ENCODE results near the gene TIMM29. TPM values are rescaled to one million over a fixed set of nuclear protein-coding genes. Genes with fewer than 3 reads are reported as not detected.
A peak's percentile ranks its signal among the peaks of the same experiment; 100 is the strongest.

TIMM29 gene
- total and polyA plus RNA-seq, 2 of the 13 experiments (the other 11 are each of a cell fraction or from before 2014, with no cell fraction given) = 7.1 to 33.8 TPM

DNA sequence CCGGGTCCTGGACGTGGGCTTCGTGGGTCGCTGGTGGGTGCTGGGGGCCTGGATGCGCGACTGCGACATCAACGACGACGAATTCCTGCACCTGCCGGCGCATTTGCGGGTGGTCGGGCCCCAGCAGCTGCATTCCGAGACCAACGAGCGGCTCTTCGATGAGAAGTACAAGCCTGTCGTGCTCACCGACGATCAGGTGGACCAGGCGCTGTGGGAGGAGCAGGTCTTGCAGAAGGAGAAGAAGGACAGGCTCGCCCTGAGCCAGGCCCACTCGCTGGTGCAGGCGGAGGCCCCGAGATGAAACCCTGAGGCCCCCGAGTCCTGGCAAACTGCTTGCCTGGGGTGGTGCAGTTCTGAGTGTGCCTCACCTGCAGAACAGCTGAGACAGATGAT lies 787 bp downstream of the TIMM29 start:
- H3K9ac ChIP-seq (ENCODE audit: insufficient read depth, low read depth, low read length) = peak overlapping the region; percentile 93
- H3K27me3 ChIP-seq (ENCODE audit: control insufficient read depth in 1 of 2, insufficient read depth in 2 of 2, low read length in 2 of 2) = no peaks in the 10 kb centered on the region; a peak in 1 of 5 replicates
- DNase-seq (ENCODE audit: low spot score) (no peak), FAIRE-seq (no peak), ATAC-seq (peak; percentile 28)
- no peaks in the 10 kb centered on the region for H4K20me1 ChIP-seq (ENCODE audit: insufficient read depth, low read length)
- 4% methylated on average over 4 of the region's 27 CpGs for WGBS (ENCODE audit: low lambda C conversion rate)
- peak overlapping the region; percentile 83 for H3K4me2 ChIP-seq (ENCODE audit: low read depth, low read length)
- ChIA-PET POLR2A (interaction anchor here (1.6 kb wide), 1 partner anchor 10 kb away, joined by 6 read pairs; no protein-coding TSS in a partner anchor), CTCF (ENCODE audit: low intra/inter-chr PET ratio, low total read pairs) (no interaction called here)
- H3K27ac ChIP-seq (ENCODE audit: extremely low read length, insufficient read depth, low read length) = peak overlapping the region; percentile 83
- H2AFZ ChIP-seq (ENCODE audit: low read length) = no peak overlapping the region
- H3K4me3 ChIP-seq (replicated peaks in 1 of 3; ENCODE audit: insufficient read depth in 1 of 3, low read depth in 2 of 3, low read length in 3 of 3) = peak overlapping the region; percentile 90 to 99 (median 96)
- H3K79me2 ChIP-seq (ENCODE audit: insufficient read depth, low read length) = peaks cover 34% of the 10 kb centered on the region
- no peaks in the 10 kb centered on the region for H3K9me3 ChIP-seq (ENCODE audit: low read length)
- intact Hi-C loops (cut with micrococcal nuclease; ENCODE audit: unreplicated experiment) = loop anchor here (10.0 kb wide), 1 partner anchor 55 kb away; the partner anchor contains the start of gene CARM1
- in situ Hi-C loops (cut with HindIII; ENCODE audit: extremely low pct_ligation_motif_present, low pct_unique_long_range_greater_than_20kb) = no loop called here
- BruUV-seq (replicated peaks) = no TSS peak
- H3K36me3 ChIP-seq (replicated peaks in 1 of 2; ENCODE audit: control insufficient read depth in 1 of 2, insufficient read depth in 2 of 2, low read length in 2 of 2) = peaks cover 0 to 5% of the 10 kb centered on the region in 2 experiments; a peak in 2 of 5 replicates
- H3K4me1 ChIP-seq (ENCODE audit: insufficient read depth, low read length) = peaks cover 24% of the 10 kb centered on the region
- TF ChIP-seq, protein P1, sequence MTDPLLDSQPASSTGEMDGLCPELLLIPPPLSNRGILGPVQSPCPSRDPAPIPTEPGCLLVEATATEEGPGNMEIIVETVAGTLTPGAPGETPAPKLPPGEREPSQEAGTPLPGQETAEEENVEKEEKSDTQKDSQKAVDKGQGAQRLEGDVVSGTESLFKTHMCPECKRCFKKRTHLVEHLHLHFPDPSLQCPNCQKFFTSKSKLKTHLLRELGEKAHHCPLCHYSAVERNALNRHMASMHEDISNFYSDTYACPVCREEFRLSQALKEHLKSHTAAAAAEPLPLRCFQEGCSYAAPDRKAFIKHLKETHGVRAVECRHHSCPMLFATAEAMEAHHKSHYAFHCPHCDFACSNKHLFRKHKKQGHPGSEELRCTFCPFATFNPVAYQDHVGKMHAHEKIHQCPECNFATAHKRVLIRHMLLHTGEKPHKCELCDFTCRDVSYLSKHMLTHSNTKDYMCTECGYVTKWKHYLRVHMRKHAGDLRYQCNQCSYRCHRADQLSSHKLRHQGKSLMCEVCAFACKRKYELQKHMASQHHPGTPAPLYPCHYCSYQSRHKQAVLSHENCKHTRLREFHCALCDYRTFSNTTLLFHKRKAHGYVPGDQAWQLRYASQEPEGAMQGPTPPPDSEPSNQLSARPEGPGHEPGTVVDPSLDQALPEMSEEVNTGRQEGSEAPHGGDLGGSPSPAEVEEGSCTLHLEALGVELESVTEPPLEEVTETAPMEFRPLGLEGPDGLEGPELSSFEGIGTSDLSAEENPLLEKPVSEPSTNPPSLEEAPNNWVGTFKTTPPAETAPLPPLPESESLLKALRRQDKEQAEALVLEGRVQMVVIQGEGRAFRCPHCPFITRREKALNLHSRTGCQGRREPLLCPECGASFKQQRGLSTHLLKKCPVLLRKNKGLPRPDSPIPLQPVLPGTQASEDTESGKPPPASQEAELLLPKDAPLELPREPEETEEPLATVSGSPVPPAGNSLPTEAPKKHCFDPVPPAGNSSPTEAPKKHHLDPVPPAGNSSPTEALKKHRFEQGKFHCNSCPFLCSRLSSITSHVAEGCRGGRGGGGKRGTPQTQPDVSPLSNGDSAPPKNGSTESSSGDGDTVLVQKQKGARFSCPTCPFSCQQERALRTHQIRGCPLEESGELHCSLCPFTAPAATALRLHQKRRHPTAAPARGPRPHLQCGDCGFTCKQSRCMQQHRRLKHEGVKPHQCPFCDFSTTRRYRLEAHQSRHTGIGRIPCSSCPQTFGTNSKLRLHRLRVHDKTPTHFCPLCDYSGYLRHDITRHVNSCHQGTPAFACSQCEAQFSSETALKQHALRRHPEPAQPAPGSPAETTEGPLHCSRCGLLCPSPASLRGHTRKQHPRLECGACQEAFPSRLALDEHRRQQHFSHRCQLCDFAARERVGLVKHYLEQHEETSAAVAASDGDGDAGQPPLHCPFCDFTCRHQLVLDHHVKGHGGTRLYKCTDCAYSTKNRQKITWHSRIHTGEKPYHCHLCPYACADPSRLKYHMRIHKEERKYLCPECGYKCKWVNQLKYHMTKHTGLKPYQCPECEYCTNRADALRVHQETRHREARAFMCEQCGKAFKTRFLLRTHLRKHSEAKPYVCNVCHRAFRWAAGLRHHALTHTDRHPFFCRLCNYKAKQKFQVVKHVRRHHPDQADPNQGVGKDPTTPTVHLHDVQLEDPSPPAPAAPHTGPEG (CRISPR knock-in tag; IDR thresholded peaks at IDR 0.05) = 0 out of 2 replicates have a peak, but pooled peaks have one; percentile 14
- peak; percentile 16 for TF ChIP-seq DBP (CRISPR knock-in tag; IDR thresholded peaks at IDR 0.05; ENCODE audit: not compliant biosample characterization)
- TF ChIP-seq TBP (CRISPR knock-in tag; IDR thresholded peaks at IDR 0.05) = no peak
- TF ChIP-seq, protein P2, sequence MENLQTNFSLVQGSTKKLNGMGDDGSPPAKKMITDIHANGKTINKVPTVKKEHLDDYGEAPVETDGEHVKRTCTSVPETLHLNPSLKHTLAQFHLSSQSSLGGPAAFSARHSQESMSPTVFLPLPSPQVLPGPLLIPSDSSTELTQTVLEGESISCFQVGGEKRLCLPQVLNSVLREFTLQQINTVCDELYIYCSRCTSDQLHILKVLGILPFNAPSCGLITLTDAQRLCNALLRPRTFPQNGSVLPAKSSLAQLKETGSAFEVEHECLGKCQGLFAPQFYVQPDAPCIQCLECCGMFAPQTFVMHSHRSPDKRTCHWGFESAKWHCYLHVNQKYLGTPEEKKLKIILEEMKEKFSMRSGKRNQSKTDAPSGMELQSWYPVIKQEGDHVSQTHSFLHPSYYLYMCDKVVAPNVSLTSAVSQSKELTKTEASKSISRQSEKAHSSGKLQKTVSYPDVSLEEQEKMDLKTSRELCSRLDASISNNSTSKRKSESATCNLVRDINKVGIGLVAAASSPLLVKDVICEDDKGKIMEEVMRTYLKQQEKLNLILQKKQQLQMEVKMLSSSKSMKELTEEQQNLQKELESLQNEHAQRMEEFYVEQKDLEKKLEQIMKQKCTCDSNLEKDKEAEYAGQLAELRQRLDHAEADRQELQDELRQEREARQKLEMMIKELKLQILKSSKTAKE (CRISPR knock-in tag; IDR thresholded peaks at IDR 0.05; ENCODE audit: borderline replicate concordance) = 0 out of 2 replicates have a peak, but pooled peaks have one; percentile 11
- 0 out of 2 replicates have a peak, but pooled peaks have one; percentile 7 for TF ChIP-seq MED13 (CRISPR knock-in tag; IDR thresholded peaks at IDR 0.05)
- TF ChIP-seq NAIF1 (CRISPR knock-in tag; IDR thresholded peaks at IDR 0.05; ENCODE audit: borderline replicate concordance) = no peak
- no peak for TF ChIP-seq ATRX (CRISPR knock-in tag; IDR thresholded peaks at IDR 0.05; ENCODE audit: borderline replicate concordance)
- TF ChIP-seq ZNF75D (CRISPR knock-in tag; IDR thresholded peaks at IDR 0.05; ENCODE audit: borderline replicate concordance) = no peak
- TF ChIP-seq ZNF343 (CRISPR knock-in tag; IDR thresholded peaks at IDR 0.05) = 0 out of 2 replicates have a peak, but pooled peaks have one; percentile 11
- TF ChIP-seq, protein P3, sequence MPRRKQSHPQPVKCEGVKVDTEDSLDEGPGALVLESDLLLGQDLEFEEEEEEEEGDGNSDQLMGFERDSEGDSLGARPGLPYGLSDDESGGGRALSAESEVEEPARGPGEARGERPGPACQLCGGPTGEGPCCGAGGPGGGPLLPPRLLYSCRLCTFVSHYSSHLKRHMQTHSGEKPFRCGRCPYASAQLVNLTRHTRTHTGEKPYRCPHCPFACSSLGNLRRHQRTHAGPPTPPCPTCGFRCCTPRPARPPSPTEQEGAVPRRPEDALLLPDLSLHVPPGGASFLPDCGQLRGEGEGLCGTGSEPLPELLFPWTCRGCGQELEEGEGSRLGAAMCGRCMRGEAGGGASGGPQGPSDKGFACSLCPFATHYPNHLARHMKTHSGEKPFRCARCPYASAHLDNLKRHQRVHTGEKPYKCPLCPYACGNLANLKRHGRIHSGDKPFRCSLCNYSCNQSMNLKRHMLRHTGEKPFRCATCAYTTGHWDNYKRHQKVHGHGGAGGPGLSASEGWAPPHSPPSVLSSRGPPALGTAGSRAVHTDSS (CRISPR knock-in tag; conservative IDR thresholded peaks at IDR 0.05) = no peak
- no peak for TF ChIP-seq TAF15 (IDR thresholded peaks at IDR 0.05; ENCODE audit: low read depth, low read length, poor library complexity, severe bottlenecking)
- no peak for TF ChIP-seq ZNF552 (CRISPR knock-in tag; IDR thresholded peaks at IDR 0.05; ENCODE audit: borderline replicate concordance)
- no peak for TF ChIP-seq ZNF225 (CRISPR knock-in tag; IDR thresholded peaks at IDR 0.05)
- no peak for TF ChIP-seq POLR2AphosphoS5 (IDR thresholded peaks at IDR 0.05; ENCODE audit: low read depth, low read length)

Measured in HepG2 (cell line).